Measurements from ENCODE around the gene PLA2G4D.
A peak's percentile ranks its signal among the peaks of the same experiment; 100 is the strongest.

The PLA2G4D gene

GRCh38 chr15:42090781-42091180 lies 3.6 kb downstream of the PLA2G4D start:
- DNase-seq (ENCODE audit: low read depth), result no peak

- no peak for DNase-seq (ENCODE audit: low read depth)
These were observed 4.0 kb downstream of the PLA2G4D start for GRCh38 chr15:42090370-42090769.

GRCh38 chr15:42089942-42090341 lies 4.4 kb downstream of the PLA2G4D start:
- no peak for DNase-seq (ENCODE audit: low read depth)

GRCh38 chr15:42088801-42089640 lies 5.3 kb downstream of the PLA2G4D start:
- DNase-seq (ENCODE audit: low read depth), result no peak

GRCh38 chr15:42087926-42088800 lies 6.2 kb downstream of the PLA2G4D start:
- no peak for DNase-seq (ENCODE audit: low read depth)

GRCh38 chr15:42087460-42087859 lies 6.9 kb downstream of the PLA2G4D start:
- no peak for DNase-seq (ENCODE audit: low read depth)

GRCh38 chr15:42085721-42086120 lies 8.6 kb downstream of the PLA2G4D start:
- no peak for DNase-seq (ENCODE audit: low read depth)

GRCh38 chr15:42085236-42085605 lies 9.1 kb downstream of the PLA2G4D start:
- DNase-seq (ENCODE audit: low read depth), result no peak

GRCh38 chr15:42084465-42085235 lies 9.7 kb downstream of the PLA2G4D start:
- DNase-seq (ENCODE audit: low read depth), result peak; percentile 35

- DNase-seq (ENCODE audit: low read depth), result no peak
These were observed 10.4 kb downstream of the PLA2G4D start for GRCh38 chr15:42083916-42084315.

GRCh38 chr15:42083605-42083908 lies 10.8 kb downstream of the PLA2G4D start:
- no peak for DNase-seq (ENCODE audit: low read depth)

GRCh38 chr15:42082823-42083604 lies 11.3 kb downstream of the PLA2G4D start:
- DNase-seq (ENCODE audit: low read depth), result no peak

GRCh38 chr15:42082141-42082540 lies 12.2 kb downstream of the PLA2G4D start:
- DNase-seq (ENCODE audit: low read depth), result no peak

- no peak for DNase-seq (ENCODE audit: low read depth)
These were observed 13.2 kb downstream of the PLA2G4D start for GRCh38 chr15:42080919-42081830.

GRCh38 chr15:42080186-42080918 lies 14.0 kb downstream of the PLA2G4D start:
- DNase-seq (ENCODE audit: low read depth), result no peak

GRCh38 chr15:42079401-42079908 lies 14.9 kb downstream of the PLA2G4D start:
- no peak for DNase-seq (ENCODE audit: low read depth)

- no peak for DNase-seq (ENCODE audit: low read depth)
These were observed 15.5 kb downstream of the PLA2G4D start for GRCh38 chr15:42078903-42079302.

- no peak for DNase-seq (ENCODE audit: low read depth)
These were observed 16.7 kb downstream of the PLA2G4D start for GRCh38 chr15:42077689-42078088.

- DNase-seq (ENCODE audit: low read depth), result no peak
These were observed 20.9 kb downstream of the PLA2G4D start for GRCh38 chr15:42073418-42073817.

Measured in activated T-cell treated with anti-CD3 and anti-CD28 coated beads for 48 hours (primary cell).